ENCODE data around the gene OR5A2. TPM values are rescaled to one million over a fixed set of nuclear protein-coding genes. Genes with fewer than 3 reads are reported as not detected.

Gene OR5A2
- total RNA-seq, 2 donors from 2014 or later, result not detected

Other genes starting within 250 kb of the OR5A2 start
- under 1 TPM in 1 of 2 donors, not detected in 1; 0.08 TPM for gene MPEG1, start 213.5 kb downstream of the OR5A2 start, total RNA-seq
- gene OR5AN1, start 67.5 kb downstream of the OR5A2 start, total RNA-seq, result not detected
- not detected for gene OR5A1, start 10.1 kb upstream of the OR5A2 start, total RNA-seq
- not detected for gene OR4D6, start 30.5 kb upstream of the OR5A2 start, total RNA-seq
- gene OR4D10, start 46.9 kb upstream of the OR5A2 start, total RNA-seq, result not detected
- not detected for gene OR4D11, start 77.2 kb upstream of the OR5A2 start, total RNA-seq
- gene OR4D9, start 85.1 kb upstream of the OR5A2 start, total RNA-seq, result not detected
- gene OSBP, start 189.4 kb upstream of the OR5A2 start, total RNA-seq, result 10 to 100 TPM; 31.0 to 33.0 TPM
- gene PATL1, start 242.6 kb upstream of the OR5A2 start, total RNA-seq, result 10 to 100 TPM; 57.6 to 81.1 TPM